A673 (cell line): ENCODE results near the gene ADAMTSL1. TPM values are rescaled to one million over a fixed set of nuclear protein-coding genes. Genes with fewer than 3 reads are reported as not detected.

Experiments used
- BruUV-seq: library from RNA; stranded (reverse); fragments of 400-500 nt; replicated peaks from 2 replicates; lab custom pipeline; 2021; lab: Mats Ljungman, UMichigan
- CTCF ChIA-PET: fragments of 300-600 bp; sonication (Branson Sonifier 250); formaldehyde crosslinking; loops from one replicate; lab custom pipeline; 2022; ENCODE audit warnings: antibody characterized with exemption; lab: Charles Lee
- POLR2A ChIA-PET: fragments of 300-600 bp; sonication (Branson Sonifier 250); formaldehyde crosslinking; loops from one replicate; lab custom pipeline; 2022; ENCODE audit warnings: antibody characterized with exemption; ENCODE audit not compliant: low non-redundant PET; lab: Charles Lee
- DNase-seq: peaks from one replicate; pipeline ENCODE4 v3.0.0-alpha.2; 2015; ENCODE audit warnings: low spot score
- H3K27ac ChIP-seq: fragments of 200-600 bp; sonication (generic); 2 replicates; pipeline ENCODE4 v1.5.1; 2016; ENCODE audit warnings: mixed run types, low read depth, mild to moderate bottlenecking, mixed read lengths, antibody characterized with exemption, low read length; ENCODE audit not compliant: poor library complexity, severe bottlenecking
- H3K27me3 ChIP-seq: fragments of 200-600 bp; sonication (generic); replicated peaks from 2 replicates; pipeline ENCODE4 v1.6.1; 2017; ENCODE audit warnings: mixed run types, low read depth, mild to moderate bottlenecking, mixed read lengths, antibody characterized with exemption, low read length; ENCODE audit not compliant: insufficient read depth, poor library complexity
- H3K36me3 ChIP-seq: fragments of 200-600 bp; sonication (generic); 2 replicates; pipeline ENCODE4 v1.6.1; 2016; ENCODE audit warnings: mixed run types, mild to moderate bottlenecking, mixed read lengths, antibody characterized with exemption, low read length; ENCODE audit not compliant: insufficient read depth, poor library complexity, severe bottlenecking
- H3K4me1 ChIP-seq: fragments of 200-600 bp; sonication (generic); 2 replicates; pipeline ENCODE4 v1.6.1; 2017; ENCODE audit warnings: mixed run types, mild to moderate bottlenecking, mixed read lengths, antibody characterized with exemption, low read length; ENCODE audit not compliant: insufficient read depth, poor library complexity, severe bottlenecking
- H3K4me3 ChIP-seq: fragments of 200-600 bp; sonication (generic); 2 replicates; pipeline ENCODE4 v1.5.1; 2016; ENCODE audit warnings: low read depth, mixed run types, mild to moderate bottlenecking, mixed read lengths, low read length; ENCODE audit not compliant: poor library complexity, severe bottlenecking
- H3K9me3 ChIP-seq: fragments of 200-600 bp; sonication (generic); 2 replicates; pipeline ENCODE4 v1.6.1; 2016; ENCODE audit warnings: mixed run types, low read depth, mild to moderate bottlenecking, mixed read lengths, antibody characterized with exemption, low read length; ENCODE audit not compliant: poor library complexity, severe bottlenecking
- EZH2 ChIP-seq: fragments of 200-600 bp; sonication (generic); IDR thresholded peaks from 2 replicates; pipeline ENCODE4 v1.6.1; 2017; ENCODE audit warnings: borderline replicate concordance, low read depth, mild to moderate bottlenecking, mixed read lengths, antibody characterized with exemption, low read length; ENCODE audit not compliant: poor library complexity, severe bottlenecking
- intact Hi-C: fragments of 100-400 bp; cut with micrococcal nuclease; formaldehyde crosslinking; loops from one replicate; pipeline ENCODE4 v1.10.0; 2022; ENCODE audit not compliant: unreplicated experiment
- total RNA-seq: library from RNA; stranded (reverse); gene quantifications from 2 replicates; pipeline ENCODE4 v1.2.3, GENCODE V29; 2021
- TF ChIP-seq, protein P1 (sequence below): fragments of 300-800, 200-600 bp; sonication (generic); conservative IDR thresholded peaks from 2 replicates; pipeline ENCODE4 v1.5.1; 2017; ENCODE audit warnings: low read depth, mild to moderate bottlenecking, antibody characterized with exemption, low read length, moderate library complexity, mixed read lengths

The ADAMTSL1 gene
- total RNA-seq, 1 experiment from 2014 or later = not detected

DNA sequence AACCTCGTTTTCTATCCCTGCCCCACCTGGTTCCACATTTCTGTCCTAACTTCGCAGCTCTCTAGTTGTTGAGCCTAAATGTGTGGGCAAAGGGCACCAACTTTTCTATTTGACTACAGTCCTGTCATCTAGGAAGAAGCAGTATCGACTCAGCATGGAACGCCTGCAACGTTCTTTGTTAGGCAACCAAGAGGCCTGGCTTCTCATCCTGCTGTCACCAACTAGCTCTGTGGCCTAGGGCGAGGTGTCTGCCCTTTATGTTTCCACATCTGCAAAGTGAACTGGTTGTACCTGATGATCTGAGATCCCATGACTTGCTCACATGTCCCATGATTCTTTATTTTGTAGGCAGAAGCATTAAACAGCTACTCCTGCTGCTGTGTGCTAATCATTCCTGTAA lies 248.9 kb downstream of the ADAMTSL1 start:
- Histone ChIP-seq H3K36me3 (no peaks in the 10 kb centered on the region), H3K9me3 (no peaks in the 10 kb centered on the region), H3K4me3 (no peak overlapping the region), H3K27ac (no peak overlapping the region), H3K27me3 (no peaks in the 10 kb centered on the region), H3K4me1 (no peaks in the 10 kb centered on the region)
- ChIA-PET POLR2A (no interaction called here), CTCF (no interaction called here)
- TF ChIP-seq, protein P1, sequence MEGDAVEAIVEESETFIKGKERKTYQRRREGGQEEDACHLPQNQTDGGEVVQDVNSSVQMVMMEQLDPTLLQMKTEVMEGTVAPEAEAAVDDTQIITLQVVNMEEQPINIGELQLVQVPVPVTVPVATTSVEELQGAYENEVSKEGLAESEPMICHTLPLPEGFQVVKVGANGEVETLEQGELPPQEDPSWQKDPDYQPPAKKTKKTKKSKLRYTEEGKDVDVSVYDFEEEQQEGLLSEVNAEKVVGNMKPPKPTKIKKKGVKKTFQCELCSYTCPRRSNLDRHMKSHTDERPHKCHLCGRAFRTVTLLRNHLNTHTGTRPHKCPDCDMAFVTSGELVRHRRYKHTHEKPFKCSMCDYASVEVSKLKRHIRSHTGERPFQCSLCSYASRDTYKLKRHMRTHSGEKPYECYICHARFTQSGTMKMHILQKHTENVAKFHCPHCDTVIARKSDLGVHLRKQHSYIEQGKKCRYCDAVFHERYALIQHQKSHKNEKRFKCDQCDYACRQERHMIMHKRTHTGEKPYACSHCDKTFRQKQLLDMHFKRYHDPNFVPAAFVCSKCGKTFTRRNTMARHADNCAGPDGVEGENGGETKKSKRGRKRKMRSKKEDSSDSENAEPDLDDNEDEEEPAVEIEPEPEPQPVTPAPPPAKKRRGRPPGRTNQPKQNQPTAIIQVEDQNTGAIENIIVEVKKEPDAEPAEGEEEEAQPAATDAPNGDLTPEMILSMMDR = no peak
- no peak for TF ChIP-seq EZH2
- BruUV-seq = no TSS peak
- no peak for DNase-seq
- intact Hi-C loops = no loop called here

DNA sequence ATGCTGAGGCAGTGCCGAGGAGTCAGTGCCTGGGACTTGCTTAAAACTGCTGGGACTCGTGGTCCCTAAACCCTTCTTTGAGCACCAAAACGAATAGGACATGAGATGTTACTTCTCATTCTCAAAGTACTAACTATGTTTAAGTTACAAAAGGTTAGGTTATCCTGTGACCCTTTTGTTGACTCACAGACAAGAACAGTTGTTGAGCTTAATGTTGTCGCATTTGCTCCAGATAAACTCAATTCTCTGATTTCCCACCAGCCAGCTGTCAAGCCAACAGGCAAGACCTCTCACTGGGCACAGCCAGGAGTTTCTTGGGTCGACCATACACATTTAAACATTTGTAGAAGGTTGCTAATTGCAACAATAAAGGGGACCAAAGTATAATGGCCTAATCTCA lies 249.4 kb downstream of the ADAMTSL1 start:
- H3K4me3 ChIP-seq = no peak overlapping the region
- H3K9me3 ChIP-seq = no peaks in the 10 kb centered on the region
- TF ChIP-seq, protein P1 = no peak
- no peak for TF ChIP-seq EZH2
- no peak for DNase-seq
- intact Hi-C loops = no loop called here
- no peaks in the 10 kb centered on the region for H3K27me3 ChIP-seq
- H3K27ac ChIP-seq = no peak overlapping the region
- no peaks in the 10 kb centered on the region for H3K4me1 ChIP-seq
- BruUV-seq = no TSS peak
- ChIA-PET CTCF (no interaction called here), POLR2A (no interaction called here)
- H3K36me3 ChIP-seq = no peaks in the 10 kb centered on the region

DNA sequence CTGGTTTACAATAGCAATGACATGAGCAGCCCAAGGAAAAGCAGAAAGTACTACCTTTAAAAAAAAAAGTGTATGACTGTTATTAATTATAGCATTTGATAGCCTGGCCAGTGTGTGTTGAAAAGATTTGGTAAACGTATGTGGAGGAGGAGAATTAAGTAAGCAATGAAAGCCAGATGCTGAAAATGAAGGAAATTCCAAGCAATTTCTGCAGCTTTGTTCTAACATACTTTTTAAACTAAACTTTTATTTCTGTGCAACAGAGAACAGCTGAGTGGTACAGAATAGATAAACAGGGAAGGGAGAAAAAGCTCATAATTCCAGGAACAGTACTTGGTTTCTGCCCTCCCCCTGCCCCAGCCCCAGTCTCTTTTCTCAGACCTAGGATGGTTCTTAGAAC lies 252.6 kb downstream of the ADAMTSL1 start:
- Histone ChIP-seq H3K4me1 (no peaks in the 10 kb centered on the region), H3K4me3 (no peak overlapping the region), H3K27me3 (no peaks in the 10 kb centered on the region), H3K36me3 (no peaks in the 10 kb centered on the region), H3K9me3 (no peaks in the 10 kb centered on the region), H3K27ac (no peak overlapping the region)
- ChIA-PET POLR2A (no interaction called here), CTCF (no interaction called here)
- no peak for DNase-seq
- TF ChIP-seq, protein P1 = no peak
- no peak for TF ChIP-seq EZH2
- intact Hi-C loops = no loop called here
- BruUV-seq = no TSS peak
